Astrocyte (in vitro differentiated cells and primary cell): ENCODE measurements around the gene STK24.

Source experiments
- EZH2 ChIP-seq: IDR thresholded peaks from 2 replicates; pipeline ENCODE4 v1.6.1; 2012; ENCODE audit warnings: mild to moderate bottlenecking, low read length, inconsistent platforms; ENCODE audit not compliant: insufficient read depth
- TF ChIP-seq, protein P1 (sequence below): IDR thresholded peaks from 2 replicates; pipeline ENCODE4 v1.5.1; 2011; ENCODE audit warnings: low read depth, mild to moderate bottlenecking, inconsistent platforms, low read length, moderate library complexity; ENCODE audit not compliant: insufficient read depth

DNA sequence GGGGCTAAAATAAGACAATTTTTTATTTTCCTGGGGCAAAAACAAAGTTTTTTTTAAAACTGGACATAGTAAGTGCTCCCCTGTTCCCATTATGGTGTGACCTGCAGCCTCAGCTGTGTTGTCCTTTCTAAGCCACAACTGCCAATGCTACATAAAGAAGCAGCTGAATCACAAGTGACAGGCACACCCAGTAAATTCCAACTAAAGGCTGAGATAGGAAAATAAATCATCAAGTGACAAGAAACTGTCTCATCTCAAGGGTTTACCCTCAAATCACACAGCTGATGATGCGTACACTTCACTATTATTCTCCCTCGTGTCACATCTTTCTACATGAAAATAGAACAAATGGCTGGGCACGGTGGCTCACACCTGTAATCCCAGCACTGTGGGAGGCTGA is 28.7 kb downstream of the STK24 start:
- TF ChIP-seq, protein P1, sequence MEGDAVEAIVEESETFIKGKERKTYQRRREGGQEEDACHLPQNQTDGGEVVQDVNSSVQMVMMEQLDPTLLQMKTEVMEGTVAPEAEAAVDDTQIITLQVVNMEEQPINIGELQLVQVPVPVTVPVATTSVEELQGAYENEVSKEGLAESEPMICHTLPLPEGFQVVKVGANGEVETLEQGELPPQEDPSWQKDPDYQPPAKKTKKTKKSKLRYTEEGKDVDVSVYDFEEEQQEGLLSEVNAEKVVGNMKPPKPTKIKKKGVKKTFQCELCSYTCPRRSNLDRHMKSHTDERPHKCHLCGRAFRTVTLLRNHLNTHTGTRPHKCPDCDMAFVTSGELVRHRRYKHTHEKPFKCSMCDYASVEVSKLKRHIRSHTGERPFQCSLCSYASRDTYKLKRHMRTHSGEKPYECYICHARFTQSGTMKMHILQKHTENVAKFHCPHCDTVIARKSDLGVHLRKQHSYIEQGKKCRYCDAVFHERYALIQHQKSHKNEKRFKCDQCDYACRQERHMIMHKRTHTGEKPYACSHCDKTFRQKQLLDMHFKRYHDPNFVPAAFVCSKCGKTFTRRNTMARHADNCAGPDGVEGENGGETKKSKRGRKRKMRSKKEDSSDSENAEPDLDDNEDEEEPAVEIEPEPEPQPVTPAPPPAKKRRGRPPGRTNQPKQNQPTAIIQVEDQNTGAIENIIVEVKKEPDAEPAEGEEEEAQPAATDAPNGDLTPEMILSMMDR, result no peak
- no peak for TF ChIP-seq EZH2
